ENCODE measurements around the gene LRRC17. TPM values are rescaled to one million over a fixed set of nuclear protein-coding genes. Genes with fewer than 3 reads are reported as not detected.

The LRRC17 gene
- total and polyA plus RNA-seq, 2 donors (not counting 1 experiment from before 2014, with no cell fraction given) = 0.86 to 1.4 TPM

- Mint-ChIP-seq H3K27ac (no peak overlapping the region), H3K27me3 (no peaks in the 10 kb centered on the region), H3K9me3 (ENCODE audit: insufficient read depth) (no peaks in the 10 kb centered on the region), H3K4me1 (no peaks in the 10 kb centered on the region), H3K4me3 (no peak overlapping the region)
- no peaks in the 10 kb centered on the region for H3K27me3 ChIP-seq (replicated peaks in 1 of 4; ENCODE audit: control extremely low read depth in 1 of 4, control insufficient read depth in 3 of 4, insufficient read depth in 4 of 4, low read length in 3 of 4)
- no peaks in the 10 kb centered on the region for H3K9me3 ChIP-seq (ENCODE audit: control extremely low read depth in 1 of 3, control insufficient read depth in 2 of 3, insufficient read depth in 1 of 3, low read length in 2 of 3)
- ATAC-seq (ENCODE audit: low read depth) = no peak
- H3K79me2 ChIP-seq (ENCODE audit: control insufficient read depth, insufficient read depth, low read length) = no peaks in the 10 kb centered on the region
- intact Hi-C loops (cut with micrococcal nuclease) = no loop called here
- DNase-seq = no peak
- H4K20me1 ChIP-seq (ENCODE audit: control insufficient read depth, insufficient read depth, low read length, poor library complexity, severe bottlenecking) = no peaks in the 10 kb centered on the region
- no peak overlapping the region for H3K4me3 ChIP-seq (ENCODE audit: control extremely low read depth in 1 of 5, extremely low read depth in 1 of 5, insufficient read depth in 1 of 5, low read depth in 2 of 5, low read length in 4 of 5)
- H3K9ac ChIP-seq (ENCODE audit: low read length) = no peak overlapping the region
- no CpG with 5 or more reads among the region's 3 CpGs for WGBS (ENCODE audit: insufficient coverage)
- CTCF ChIA-PET = no interaction called here
- TF ChIP-seq CTCF (IDR thresholded peaks at IDR 0.05) = no peak
- TF ChIP-seq EZH2 (IDR thresholded peaks at IDR 0.05; ENCODE audit: borderline replicate concordance, insufficient read depth, low read depth, low read length, poor library complexity, severe bottlenecking) = no peak
- no peak overlapping the region for H3K27ac ChIP-seq (ENCODE audit: low read length in 2 of 2)
- H2AFZ ChIP-seq (ENCODE audit: insufficient read depth, low read depth, low read length, poor library complexity, severe bottlenecking) = no peak overlapping the region
- no peak overlapping the region for H3K4me2 ChIP-seq (replicated peaks; ENCODE audit: low read depth, low read length, poor library complexity, severe bottlenecking)
- H3K36me3 ChIP-seq (replicated peaks in 1 of 2; ENCODE audit: control extremely low read depth in 1 of 2, control insufficient read depth in 1 of 2, extremely low read depth in 1 of 2, insufficient read depth in 2 of 2, low read length in 1 of 2) = no peaks in the 10 kb centered on the region
- H3K4me1 ChIP-seq (ENCODE audit: control insufficient read depth in 2 of 2, insufficient read depth in 2 of 2, low read length in 2 of 2) = no peaks in the 10 kb centered on the region
- POLR2A ChIA-PET = no interaction called here
Measured at GRCh38 chr7:102934701-102935100, 21.9 kb downstream of the LRRC17 start.

DNA sequence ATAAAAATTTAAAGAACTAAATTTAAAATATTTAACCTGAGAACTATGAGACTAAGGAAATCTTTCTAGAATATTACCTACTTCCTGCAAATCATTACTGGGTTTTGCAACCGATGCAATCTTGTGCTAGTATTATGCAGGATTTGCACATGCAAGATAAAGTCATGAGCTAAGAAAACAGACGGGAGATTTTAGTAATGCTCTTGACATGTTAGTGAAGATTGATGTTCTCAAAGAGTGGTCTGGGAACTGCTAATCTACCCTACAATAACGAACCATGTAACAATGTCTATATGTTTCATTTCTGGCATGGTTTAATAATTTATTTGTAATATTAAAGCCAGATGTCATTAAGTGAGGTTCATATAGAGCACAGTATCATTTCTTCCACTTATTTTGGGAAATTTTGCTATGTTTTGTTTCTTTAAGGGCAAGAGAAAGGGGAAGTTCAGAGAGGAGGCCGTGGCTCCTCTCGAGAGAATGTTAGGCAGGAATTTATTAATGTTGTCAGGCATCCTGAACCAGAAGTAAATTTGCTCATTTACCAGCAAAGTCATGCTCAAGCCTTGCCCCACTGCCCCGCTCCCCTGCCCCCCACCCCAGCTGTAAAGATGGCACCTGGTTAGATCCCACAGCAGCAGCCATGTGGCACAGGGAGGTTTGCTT is 22.8 kb downstream of the LRRC17 start:
- no peak overlapping the region for H3K4me3 ChIP-seq (ENCODE audit: control extremely low read depth in 1 of 5, extremely low read depth in 1 of 5, insufficient read depth in 1 of 5, low read depth in 2 of 5, low read length in 4 of 5)
- H4K20me1 ChIP-seq (ENCODE audit: control insufficient read depth, insufficient read depth, low read length, poor library complexity, severe bottlenecking) = no peaks in the 10 kb centered on the region
- intact Hi-C loops (cut with micrococcal nuclease) = no loop called here
- no peak for ATAC-seq (ENCODE audit: low read depth)
- no peaks in the 10 kb centered on the region for H3K4me1 Mint-ChIP-seq
- no peak overlapping the region for H3K27ac ChIP-seq (ENCODE audit: low read length in 2 of 2)
- no peak overlapping the region for H3K4me3 Mint-ChIP-seq
- H3K9ac ChIP-seq (ENCODE audit: low read length) = no peak overlapping the region
- 20% methylated on average over 1 of the region's 6 CpGs for WGBS (ENCODE audit: insufficient coverage)
- H2AFZ ChIP-seq (ENCODE audit: insufficient read depth, low read depth, low read length, poor library complexity, severe bottlenecking) = peak overlapping the region; percentile 21
- no peaks in the 10 kb centered on the region for H3K27me3 Mint-ChIP-seq
- DNase-seq = no peak
- H3K9me3 ChIP-seq (ENCODE audit: control extremely low read depth in 1 of 3, control insufficient read depth in 2 of 3, insufficient read depth in 1 of 3, low read length in 2 of 3) = no peaks in the 10 kb centered on the region
- no peaks in the 10 kb centered on the region for H3K4me1 ChIP-seq (ENCODE audit: control insufficient read depth in 2 of 2, insufficient read depth in 2 of 2, low read length in 2 of 2)
- POLR2A ChIA-PET = no interaction called here
- H3K4me2 ChIP-seq (replicated peaks; ENCODE audit: low read depth, low read length, poor library complexity, severe bottlenecking) = no peak overlapping the region
- CTCF ChIA-PET = no interaction called here
- TF ChIP-seq EZH2 (IDR thresholded peaks at IDR 0.05; ENCODE audit: borderline replicate concordance, insufficient read depth, low read depth, low read length, poor library complexity, severe bottlenecking) = no peak
- TF ChIP-seq CTCF (IDR thresholded peaks at IDR 0.05) = no peak
- H3K27ac Mint-ChIP-seq = no peak overlapping the region
- H3K36me3 ChIP-seq (replicated peaks in 1 of 2; ENCODE audit: control extremely low read depth in 1 of 2, control insufficient read depth in 1 of 2, extremely low read depth in 1 of 2, insufficient read depth in 2 of 2, low read length in 1 of 2) = no peaks in the 10 kb centered on the region
- H3K79me2 ChIP-seq (ENCODE audit: control insufficient read depth, insufficient read depth, low read length) = no peaks in the 10 kb centered on the region
- H3K27me3 ChIP-seq (replicated peaks in 1 of 4; ENCODE audit: control extremely low read depth in 1 of 4, control insufficient read depth in 3 of 4, insufficient read depth in 4 of 4, low read length in 3 of 4) = no peaks in the 10 kb centered on the region
- H3K9me3 Mint-ChIP-seq (ENCODE audit: insufficient read depth) = no peaks in the 10 kb centered on the region
